Common myeloid progenitor, CD34-positive (primary cell): ENCODE measurements around the gene DLEC1.
A peak's percentile ranks its signal among the peaks of the same experiment; 100 is the strongest.

Experiments
- CTCF ChIA-PET: fragments of 350-600 bp; sonication (Branson Sonifier 250); formaldehyde crosslinking; loops from one replicate; lab custom pipeline; 2021; ENCODE audit warnings: antibody characterized with exemption; lab: Charles Lee
- POLR2A ChIA-PET: fragments of 350-600 bp; sonication (Branson Sonifier 250); formaldehyde crosslinking; loops from one replicate; lab custom pipeline; 2021; ENCODE audit warnings: antibody characterized with exemption; lab: Charles Lee
- DNase-seq, 3 donors: peaks; one replicate each; pipeline versions ENCODE4 v3.0.0 to v3.0.0-alpha.2; 2013
- H3K27ac ChIP-seq, 2 experiments: 1 replicate in 1 of 2; 2 replicates in 1 of 2; pipeline ENCODE4 v1.7.0; 2013; ENCODE audit warnings: inconsistent platforms in 2 of 2, low read length in 2 of 2, mild to moderate bottlenecking in 2 of 2, low read depth in 1 of 2, moderate library complexity in 1 of 2; ENCODE audit not compliant: severe bottlenecking in 2 of 2, insufficient read depth in 1 of 2, poor library complexity in 1 of 2
- H3K27me3 ChIP-seq, 5 experiments: replicated peaks in 2 of 5; 1 replicate in 3 of 5; 2 replicates in 2 of 5; pipeline versions ENCODE4 v1.6.1 to v1.7.0; 2013; ENCODE audit warnings: low read length in 4 of 5, mild to moderate bottlenecking in 2 of 5, moderate library complexity in 2 of 5, inconsistent platforms in 1 of 5; ENCODE audit not compliant: insufficient read depth in 5 of 5, control insufficient read depth in 4 of 5
- H3K36me3 ChIP-seq, 4 experiments: 1 replicate in 2 of 4; 2 replicates in 2 of 4; pipeline versions ENCODE4 v1.6.1 to v1.7.0; 2013; ENCODE audit warnings: low read length in 3 of 4, control low read depth in 1 of 4, mild to moderate bottlenecking in 1 of 4; ENCODE audit not compliant: control insufficient read depth in 4 of 4, insufficient read depth in 4 of 4
- H3K4me1 ChIP-seq, 4 experiments: 1 replicate in 3 of 4; 2 replicates in 1 of 4; pipeline versions ENCODE4 v1.6.1 to v1.7.1; 2013; ENCODE audit warnings: low read length in 3 of 4, mild to moderate bottlenecking in 3 of 4, control low read depth in 1 of 4, inconsistent platforms in 1 of 4, moderate library complexity in 1 of 4; ENCODE audit not compliant: control insufficient read depth in 4 of 4, insufficient read depth in 4 of 4; ENCODE audit errors: control extremely low read depth in 1 of 4
- H3K4me3 ChIP-seq, 7 experiments: 1 replicate in 4 of 7; 2 replicates in 3 of 7; pipeline versions ENCODE4 v1.5.1 to v1.7.0; 2013; ENCODE audit warnings: mild to moderate bottlenecking in 7 of 7, low read length in 6 of 7, moderate library complexity in 6 of 7, inconsistent platforms in 2 of 7, low read depth in 2 of 7, control low read depth in 1 of 7; ENCODE audit not compliant: insufficient read depth in 4 of 7, control insufficient read depth in 1 of 7; ENCODE audit errors: extremely low read depth in 1 of 7
- H3K9me3 ChIP-seq, 5 experiments: 1 replicate in 4 of 5; 2 replicates in 1 of 5; pipeline versions ENCODE4 v1.6.1 to v1.7.1; 2013; ENCODE audit warnings: low read length in 4 of 5, mild to moderate bottlenecking in 2 of 5, inconsistent platforms in 1 of 5, low read depth in 1 of 5, moderate library complexity in 1 of 5; ENCODE audit not compliant: control insufficient read depth in 4 of 5, insufficient read depth in 2 of 5; ENCODE audit errors: control extremely low read depth in 1 of 5
- WGBS: methylation state at CpG from one replicate; pipeline ENCODE4 v1.1.5; 2013; ENCODE audit not compliant: insufficient coverage; 5-methylcytosine and 5-hydroxymethylcytosine counted together

DLEC1 gene

GRCh38 chr3:37992271-37993066 is 46.5 kb upstream of the DLEC1 start:
- H3K9me3 ChIP-seq: no peaks in the 10 kb centered on the region
- POLR2A ChIA-PET: interaction anchor here (0.6 kb wide), 1 partner anchor 975 kb away, joined by 4 read pairs; no protein-coding TSS in a partner anchor
- no peaks in the 10 kb centered on the region for H3K27me3 ChIP-seq
- 100% methylated on average over 8 of the region's 9 CpGs for WGBS
- no peak overlapping the region for H3K4me3 ChIP-seq
- H3K36me3 ChIP-seq: peaks cover 3 to 17% (median 12%) of the 10 kb centered on the region in 4 experiments
- CTCF ChIA-PET: interaction anchor here (1.1 to 2.8 kb wide), 2 partner anchors 10 to 18 kb away, joined by 3 to 9 read pairs; no protein-coding TSS in a partner anchor
- no peak for DNase-seq
- no peak overlapping the region for H3K27ac ChIP-seq
- H3K4me1 ChIP-seq: peaks cover 0 to 31% (median 17%) of the 10 kb centered on the region in 4 experiments

GRCh38 chr3:37993067-37993455 is 45.9 kb upstream of the DLEC1 start:
- CTCF ChIA-PET: interaction anchor here (1.1 to 2.8 kb wide), 3 partner anchors 9 to 18 kb away, joined by 3 to 9 read pairs (median 4); no protein-coding TSS in a partner anchor
- no peak for DNase-seq
- WGBS: 100% methylated on average over 7 of the region's 8 CpGs
- Histone ChIP-seq H3K4me1 (peaks cover 0 to 35% (median 19%) of the 10 kb centered on the region in 4 experiments), H3K36me3 (peaks cover 3 to 19% (median 14%) of the 10 kb centered on the region in 4 experiments), H3K4me3 (peak overlapping the region in 1 of 7 experiments; percentile 94), H3K9me3 (no peaks in the 10 kb centered on the region), H3K27me3 (no peaks in the 10 kb centered on the region), H3K27ac (no peak overlapping the region)
- POLR2A ChIA-PET: no interaction called here

- Histone ChIP-seq H3K4me3 (peak overlapping the region; percentile 63 to 94 (median 76)), H3K4me1 (peaks cover 0 to 39% (median 23%) of the 10 kb centered on the region in 4 experiments), H3K9me3 (no peaks in the 10 kb centered on the region), H3K27ac (peak overlapping the region; percentile 52 to 80), H3K27me3 (no peaks in the 10 kb centered on the region), H3K36me3 (peaks cover 3 to 19% (median 14%) of the 10 kb centered on the region in 4 experiments)
- no peak for DNase-seq
- CTCF ChIA-PET: interaction anchor here (1.6 to 2.8 kb wide), 2 partner anchors 9 to 19 kb away, joined by 4 to 9 read pairs; no protein-coding TSS in a partner anchor
- POLR2A ChIA-PET: no interaction called here
- WGBS: 100% methylated on average over 3 of the region's 6 CpGs
Measured at GRCh38 chr3:37993460-37993819, 45.6 kb upstream of the DLEC1 start.

DNA sequence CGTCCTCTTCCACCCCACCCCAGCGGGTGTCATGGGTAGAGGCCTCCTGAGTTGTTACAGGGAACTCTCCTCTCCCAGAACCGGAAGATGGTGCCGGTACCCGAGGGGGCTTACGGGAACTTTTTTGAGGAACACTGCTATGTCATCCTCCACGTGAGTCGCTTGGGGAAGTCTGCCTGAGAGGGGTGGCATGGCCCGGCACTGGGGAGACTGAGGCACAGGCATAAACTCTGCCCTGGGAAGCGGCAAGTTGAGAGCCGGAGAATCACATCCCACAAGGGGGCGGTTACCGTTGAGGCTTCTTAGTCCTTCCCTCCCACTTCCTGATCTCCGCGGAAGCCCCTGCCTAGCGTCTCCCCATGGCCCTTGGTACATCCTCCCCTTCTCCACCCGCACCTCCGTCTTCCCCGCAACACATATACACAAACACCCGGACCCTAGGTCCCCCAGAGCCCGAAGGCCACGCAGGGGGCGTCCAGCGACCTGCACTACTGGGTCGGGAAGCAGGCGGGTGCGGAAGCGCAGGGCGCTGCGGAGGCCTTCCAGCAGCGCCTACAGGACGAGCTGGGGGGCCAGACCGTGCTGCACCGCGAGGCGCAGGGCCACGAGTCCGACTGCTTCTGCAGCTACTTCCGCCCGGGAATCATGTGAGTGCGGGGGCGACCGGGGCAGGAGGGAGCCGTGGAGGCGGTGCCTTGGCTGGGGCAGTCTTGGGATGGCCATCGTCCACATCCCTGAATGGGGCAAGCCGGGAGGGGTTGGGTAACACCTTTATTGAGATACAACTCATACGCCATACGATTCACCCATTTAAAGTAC is 45.0 kb upstream of the DLEC1 start:
- peaks cover 0 to 42% (median 27%) of the 10 kb centered on the region in 4 experiments for H3K4me1 ChIP-seq
- peak overlapping the region; percentile 63 to 94 (median 76) for H3K4me3 ChIP-seq
- H3K36me3 ChIP-seq: peaks cover 3 to 19% (median 14%) of the 10 kb centered on the region in 4 experiments
- peak; percentile 48 to 72 (median 62) for DNase-seq
- peak overlapping the region; percentile 52 to 80 for H3K27ac ChIP-seq
- no peaks in the 10 kb centered on the region for H3K9me3 ChIP-seq
- POLR2A ChIA-PET: no interaction called here
- WGBS: 0% methylated on average over 29 of the region's 49 CpGs
- no peaks in the 10 kb centered on the region for H3K27me3 ChIP-seq
- CTCF ChIA-PET: interaction anchor here (1.6 to 2.8 kb wide), 2 partner anchors 10 to 19 kb away, joined by 4 to 9 read pairs; no protein-coding TSS in a partner anchor

DNA sequence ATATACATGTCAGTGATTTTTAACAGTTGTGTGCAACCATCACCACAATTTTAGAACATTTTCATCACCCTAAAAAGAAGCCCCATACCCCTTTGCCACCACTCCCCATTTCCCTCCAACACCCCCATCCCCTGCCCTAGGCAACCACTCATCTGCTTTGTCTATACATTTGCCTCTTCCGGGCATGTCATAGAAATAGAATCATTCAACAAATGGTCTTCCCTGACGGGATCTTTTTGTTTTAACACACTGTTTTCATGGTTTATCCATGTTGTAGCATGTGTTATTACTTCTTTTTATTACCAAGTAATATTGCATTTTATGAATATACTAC is 44.4 kb upstream of the DLEC1 start:
- no peaks in the 10 kb centered on the region for H3K9me3 ChIP-seq
- ChIA-PET CTCF (interaction anchor here (1.6 to 2.8 kb wide), 2 partner anchors 10 to 20 kb away, joined by 4 to 9 read pairs; no protein-coding TSS in a partner anchor), POLR2A (no interaction called here)
- peaks cover 0 to 46% (median 28%) of the 10 kb centered on the region in 4 experiments for H3K4me1 ChIP-seq
- H3K27me3 ChIP-seq: no peaks in the 10 kb centered on the region
- peak overlapping the region in 1 of 2 experiments; percentile 80 for H3K27ac ChIP-seq
- peaks cover 3 to 24% (median 15%) of the 10 kb centered on the region in 4 experiments for H3K36me3 ChIP-seq
- no CpG with 5 or more reads among the region's 2 CpGs for WGBS
- peak overlapping the region in 6 of 7 experiments; percentile 66 to 94 (median 82) for H3K4me3 ChIP-seq
- peak in 1 of 3 donors; percentile 9 for DNase-seq

DNA sequence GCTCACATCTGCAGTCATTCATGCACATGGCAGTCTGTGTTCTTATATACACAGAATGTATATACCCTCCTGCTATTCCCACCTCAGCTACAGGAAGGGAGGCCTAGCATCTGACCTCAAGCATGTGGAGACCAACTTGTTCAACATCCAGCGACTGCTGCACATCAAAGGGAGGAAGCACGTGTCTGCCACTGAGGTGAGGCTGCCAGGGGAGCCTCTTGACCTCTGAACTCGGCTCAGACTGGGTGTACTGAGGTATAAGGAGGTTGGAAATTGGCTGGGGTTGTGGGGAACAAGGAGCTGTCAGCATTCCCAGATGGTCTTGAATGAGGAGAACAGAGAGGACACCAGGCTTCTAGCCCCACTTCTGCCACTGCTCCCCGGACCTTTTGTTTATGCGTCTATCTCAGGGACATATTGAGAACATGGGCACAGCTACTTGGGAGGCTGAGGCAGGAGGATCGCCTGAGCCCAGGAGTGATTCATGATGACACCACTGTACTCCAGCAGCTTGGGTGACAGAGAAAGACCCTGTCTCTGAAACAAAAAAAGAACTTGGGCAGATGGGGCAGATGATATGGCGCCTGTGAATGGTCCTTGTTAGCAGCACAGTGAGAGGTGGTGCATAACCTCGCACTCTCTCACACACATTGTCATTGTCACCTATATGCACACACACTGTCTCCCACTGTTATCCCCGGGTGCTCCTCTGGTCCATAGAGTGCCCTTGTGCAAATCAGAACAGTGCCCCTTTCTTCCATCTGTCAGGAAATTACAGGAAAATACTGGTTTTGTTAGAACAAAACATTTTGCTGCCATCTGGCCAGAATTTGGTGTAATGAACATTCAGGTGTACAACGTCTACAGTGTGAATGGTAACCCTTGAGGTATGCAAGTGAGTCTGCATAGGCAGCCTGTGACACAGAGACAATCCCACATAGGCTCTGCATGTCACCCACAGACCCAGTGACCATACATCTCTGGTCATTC is 43.1 kb upstream of the DLEC1 start:
- Histone ChIP-seq H3K4me1 (peaks cover 0 to 46% (median 28%) of the 10 kb centered on the region in 4 experiments), H3K27me3 (no peaks in the 10 kb centered on the region), H3K4me3 (no peak overlapping the region), H3K36me3 (peaks cover 3 to 33% (median 21%) of the 10 kb centered on the region in 4 experiments), H3K9me3 (no peaks in the 10 kb centered on the region), H3K27ac (no peak overlapping the region)
- DNase-seq: peak in 1 of 3 donors; percentile 7
- CTCF ChIA-PET: interaction anchor here (0.6 to 2.5 kb wide), 12 partner anchors 8 to 484 kb away, joined by 3 to 10 read pairs (median 4); partner anchors contain the start of gene DLEC1
- WGBS: 88% methylated on average over 7 of the region's 10 CpGs
- POLR2A ChIA-PET: interaction anchor here (1.1 kb wide), 1 partner anchor 141 kb away, joined by 3 read pairs; the partner anchor contains the start of gene ACAA1
